Testis (tissue), 3 donors: ENCODE measurements around the gene GPR39. TPM values are rescaled to one million over a fixed set of nuclear protein-coding genes. Genes with fewer than 3 reads are reported as not detected.

Experiments used
- DNase-seq: peaks from one replicate; pipeline ENCODE4 v3.0.0-alpha.2; 2019
- H3K27ac ChIP-seq, 2 donors: fragments of 200-600 bp; sonication (generic); one replicate each; pipeline ENCODE4 v1.5.1; 2019
- H3K27me3 ChIP-seq: fragments of 200-600 bp; sonication (generic); one replicate; pipeline ENCODE4 v1.5.1; 2019
- H3K36me3 ChIP-seq: fragments of 200-600 bp; sonication (generic); one replicate; pipeline ENCODE4 v1.5.1; 2017; ENCODE audit warnings: low read depth; ENCODE audit errors: missing control alignments
- H3K4me1 ChIP-seq: fragments of 200-600 bp; sonication (generic); one replicate; pipeline ENCODE4 v1.5.1; 2019
- H3K4me3 ChIP-seq, 2 donors: fragments of 200-600 bp; sonication (generic); one replicate each; pipeline ENCODE4 v1.5.1; 2017 to 2019
- H3K9me3 ChIP-seq: fragments of 200-600 bp; sonication (generic); one replicate; pipeline ENCODE4 v1.5.1; 2017
- CTCF ChIP-seq, 3 experiments: fragments of 450-650 bp in 2 of 3; fragments of 200-600 bp in 1 of 3; sonication (generic) in 1 of 3; IDR thresholded peaks; one replicate each; pipeline ENCODE4 v1.5.1; 2016 to 2019; ENCODE audit warnings: antibody characterized with exemption in 3 of 3, mild to moderate bottlenecking in 2 of 3, moderate library complexity in 1 of 3
- POLR2A ChIP-seq: fragments of 450-650 bp; IDR thresholded peaks from one replicate; pipeline ENCODE4 v1.6.1; 2017; ENCODE audit warnings: antibody characterized with exemption, mild to moderate bottlenecking, moderate library complexity
- WGBS, 2 donors: methylation state at CpG; one replicate each; pipeline ENCODE4 v1.1.5; 2018; 5-methylcytosine and 5-hydroxymethylcytosine counted together
- intact Hi-C: fragments of 100-400 bp; cut with DNase I; formaldehyde crosslinking; loops from one replicate; pipeline ENCODE4 v1.15.1; 2023; ENCODE audit warnings: low total_unique reads
- polyA plus RNA-seq: library from polyadenylated mRNA; stranded (reverse); fragments of 350-450 nt; fragmentation: Illumina TruSeq; extraction: RNeasy Lipid Tissue Mini Kit (QIAGEN cat#74804); gene quantifications from one replicate; pipeline ENCODE4 v1.2.3, GENCODE V29; 2014; ENCODE audit warnings: low read depth, low replicate concordance; ENCODE audit not compliant: insufficient read depth
- total RNA-seq, 2 donors: library from RNA; depleted of rRNA; stranded (reverse); fragments of >200 nt; gene quantifications; one replicate each; pipeline ENCODE4 v1.2.3, GENCODE V29; 2016

The GPR39 gene
- total and polyA plus RNA-seq, 3 donors from 2014 or later = 2.7 to 19.5 (median 4.0) TPM

GRCh38 chr2:132415256-132415914, 1.2 kb upstream of the GPR39 start:
- Histone ChIP-seq H3K4me3 (no peak overlapping the region), H3K9me3 (no peaks in the 10 kb centered on the region), H3K27me3 (no peaks in the 10 kb centered on the region), H3K36me3 (no peaks in the 10 kb centered on the region), H3K4me1 (peaks cover 6% of the 10 kb centered on the region), H3K27ac (no peak overlapping the region)
- 40 to 49% methylated on average over 5 to 9 of the region's 9 CpGs for WGBS, 2 donors
- no peak for DNase-seq
- intact Hi-C loops = no loop called here
- TF ChIP-seq CTCF (IDR thresholded peaks at IDR 0.05) (no peak), POLR2A (no peak)

GRCh38 chr2:132415915-132416722, 486 bp upstream of the GPR39 start:
- H3K27ac ChIP-seq = no peak overlapping the region
- intact Hi-C loops = no loop called here

GRCh38 chr2:132417430-132418035, 928 bp downstream of the GPR39 start:
- no peak for DNase-seq
- Histone ChIP-seq H3K27me3 (no peaks in the 10 kb centered on the region), H3K4me3 (peak overlapping the region in 1 of 2 donors; percentile 8), H3K9me3 (no peaks in the 10 kb centered on the region), H3K27ac (no peak overlapping the region), H3K36me3 (no peaks in the 10 kb centered on the region), H3K4me1 (peaks cover 6% of the 10 kb centered on the region)
- 60 to 75% methylated on average over 26 to 30 of the region's 30 CpGs for WGBS, 2 donors
- no peak for TF ChIP-seq CTCF (IDR thresholded peaks at IDR 0.05)
- intact Hi-C loops = no loop called here

More at GRCh38 chr2:132415915-132416722, 486 bp upstream of the GPR39 start:
- Histone ChIP-seq H3K4me3 (peak overlapping the region; percentile 45 to 51), H3K27me3 (no peaks in the 10 kb centered on the region), H3K4me1 (peaks cover 6% of the 10 kb centered on the region), H3K36me3 (no peaks in the 10 kb centered on the region), H3K9me3 (no peaks in the 10 kb centered on the region)
- TF ChIP-seq CTCF (IDR thresholded peaks at IDR 0.05) (no peak), POLR2A (no peak)
- DNase-seq = peak; percentile 52
- WGBS, 2 donors = 0 to 2% methylated on average over 13 to 60 of the region's 60 CpGs

GRCh38 chr2:132419235-132419634, 2.6 kb downstream of the GPR39 start:
- intact Hi-C loops = no loop called here
- H3K36me3 ChIP-seq = no peaks in the 10 kb centered on the region
- H3K27ac ChIP-seq = no peak overlapping the region
- TF ChIP-seq CTCF (IDR thresholded peaks at IDR 0.05) (no peak), POLR2A (no peak)
- H3K27me3 ChIP-seq = no peaks in the 10 kb centered on the region
- peaks cover 6% of the 10 kb centered on the region for H3K4me1 ChIP-seq
- H3K9me3 ChIP-seq = no peaks in the 10 kb centered on the region
- no peak overlapping the region for H3K4me3 ChIP-seq
- WGBS, 2 donors = 93 to 94% methylated on average over 3 of the region's 3 CpGs
- no peak for DNase-seq
